ENCODE measurements around the gene PRKCA.

- TF ChIP-seq POLR2A (IDR thresholded peaks at IDR 0.05) (no peak), CTCF (IDR thresholded peaks at IDR 0.05) (no peak)
Observed at GRCh38 chr17:66602659-66603384, 300.4 kb downstream of the PRKCA start.
